CD4-positive, alpha-beta T cell treated with Interleukin-12 subunit alpha and Interleukin-12 subunit beta, for 1 hour (primary cell): ENCODE results near the gene IL27RA.
A peak's percentile ranks its signal among the peaks of the same experiment; 100 is the strongest.

Source experiments
- DNase-seq: peaks from one replicate; pipeline ENCODE4 v3.0.0-alpha.2; 2020

The IL27RA gene

GRCh38 chr19:14061081-14061749, 29.7 kb downstream of the IL27RA start:
- DNase-seq = no peak

DNA sequence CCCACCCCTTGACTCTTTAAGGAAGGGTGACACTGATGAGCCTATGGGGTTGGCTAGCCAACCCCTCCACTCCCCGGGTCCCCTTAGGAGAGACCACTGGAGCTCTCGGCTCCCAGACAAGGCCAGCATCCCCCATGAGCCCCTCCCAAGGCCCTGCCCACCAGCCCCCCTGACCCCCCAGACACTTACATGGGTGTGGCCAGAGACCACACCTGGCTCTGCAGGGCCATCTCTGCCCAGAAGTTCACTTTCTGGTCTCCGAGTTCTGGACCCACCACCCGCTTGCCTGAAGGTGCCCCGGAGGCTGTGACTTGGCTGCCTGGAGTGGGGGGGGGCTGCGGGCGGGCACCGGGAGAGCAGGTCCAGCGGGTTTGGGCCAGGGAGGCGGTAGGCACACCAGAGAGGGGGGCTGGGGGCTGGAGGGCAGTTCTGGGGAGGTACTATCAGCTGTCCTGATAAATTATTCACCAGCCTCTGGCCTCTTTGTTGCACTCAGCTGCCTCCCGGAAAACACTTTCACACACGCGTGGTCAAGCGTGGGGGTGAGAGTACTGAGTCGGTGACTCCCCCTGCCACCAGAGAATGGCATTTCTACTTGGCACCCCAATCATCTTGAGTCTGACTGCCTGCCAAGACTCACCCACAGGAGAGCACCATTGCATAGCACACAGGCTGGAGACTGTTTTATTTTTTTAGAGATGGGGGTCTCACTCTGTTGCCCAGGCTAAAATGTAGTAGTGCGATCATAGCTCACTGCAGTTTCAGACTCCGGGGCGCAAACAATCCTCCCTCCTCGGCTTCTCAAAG, 30.4 kb downstream of the IL27RA start, which contains the start of gene PALM3:
TSS of gene PALM3 (minus strand) at position 326 of the 807 bp plus-strand sequence. CDS start at position 230, 96 bp downstream.
- no peak for DNase-seq

DNA sequence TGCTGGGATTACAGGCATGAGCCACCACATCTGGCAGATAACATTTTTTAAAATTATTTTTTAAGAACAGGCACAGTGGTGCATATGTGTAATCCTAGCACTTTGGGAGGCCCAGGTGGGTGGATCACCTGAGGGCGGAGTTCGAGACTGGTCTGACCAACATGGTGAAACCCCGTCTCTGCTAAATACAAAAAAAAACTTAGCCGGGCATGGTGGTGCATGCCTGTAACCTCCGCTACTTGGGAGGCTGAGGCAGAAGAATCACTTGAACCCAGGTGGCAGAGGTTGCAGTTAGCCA, 30.9 kb downstream of the IL27RA start:
- no peak for DNase-seq

DNA sequence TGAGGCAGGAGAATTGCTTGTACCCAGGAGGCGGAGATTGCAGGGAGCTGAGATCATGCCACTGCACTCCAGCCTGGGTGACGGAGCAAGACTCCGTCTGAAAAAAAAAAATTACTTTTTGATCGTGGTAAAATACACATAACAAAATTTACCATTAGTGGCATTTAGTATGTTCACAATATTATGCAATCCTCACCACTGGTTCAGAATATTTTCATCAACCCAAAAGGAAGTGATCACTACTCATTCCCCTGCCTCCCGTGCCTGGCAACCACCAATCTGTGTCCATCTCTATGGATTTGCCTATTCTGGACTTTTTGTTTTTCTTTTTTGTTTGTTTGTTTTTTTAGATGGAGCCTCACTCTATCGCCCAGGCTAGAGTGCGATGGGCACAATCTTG, 31.5 kb downstream of the IL27RA start:
- no peak for DNase-seq

- no peak for DNase-seq
These were observed 34.6 kb downstream of the IL27RA start for GRCh38 chr19:14066134-14066533.

DNA sequence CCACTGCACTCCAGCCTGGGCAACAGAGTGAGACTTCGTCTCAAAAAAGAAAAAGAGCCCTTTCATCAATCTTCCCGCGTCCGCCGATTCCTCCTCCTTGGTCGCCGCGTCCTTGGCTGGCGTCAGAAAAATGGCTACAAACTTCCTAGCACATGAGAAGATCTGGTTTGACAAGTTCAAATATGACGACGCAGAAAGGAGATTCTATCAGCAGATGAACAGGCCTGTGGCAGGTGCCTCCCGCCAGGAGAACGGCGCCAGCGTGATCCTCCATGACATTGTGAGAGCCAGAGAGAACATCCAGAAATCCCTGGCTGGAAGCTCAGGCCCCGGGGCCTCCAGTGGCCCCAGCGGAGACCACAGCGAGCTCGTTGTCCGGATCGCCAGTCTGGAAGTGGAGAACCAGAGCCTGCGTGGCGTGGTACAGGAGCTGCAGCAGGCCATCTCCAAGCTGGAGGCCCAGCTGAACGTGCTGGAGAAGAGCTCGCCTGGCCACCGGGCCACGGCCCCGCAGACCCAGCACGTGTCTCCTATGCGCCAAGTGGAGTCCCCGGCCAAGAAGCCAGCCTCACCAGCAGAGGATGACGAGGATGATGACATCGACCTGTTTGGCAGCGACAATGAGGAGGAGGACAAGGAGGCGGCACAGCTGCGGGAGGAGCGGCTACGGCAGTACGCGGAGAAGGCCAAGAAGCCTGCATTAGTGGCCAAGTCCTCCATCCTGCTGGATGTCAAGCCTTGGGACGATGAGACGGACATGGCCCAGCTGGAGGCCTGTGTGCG, 38.9 kb downstream of the IL27RA start:
- DNase-seq = no peak

DNA sequence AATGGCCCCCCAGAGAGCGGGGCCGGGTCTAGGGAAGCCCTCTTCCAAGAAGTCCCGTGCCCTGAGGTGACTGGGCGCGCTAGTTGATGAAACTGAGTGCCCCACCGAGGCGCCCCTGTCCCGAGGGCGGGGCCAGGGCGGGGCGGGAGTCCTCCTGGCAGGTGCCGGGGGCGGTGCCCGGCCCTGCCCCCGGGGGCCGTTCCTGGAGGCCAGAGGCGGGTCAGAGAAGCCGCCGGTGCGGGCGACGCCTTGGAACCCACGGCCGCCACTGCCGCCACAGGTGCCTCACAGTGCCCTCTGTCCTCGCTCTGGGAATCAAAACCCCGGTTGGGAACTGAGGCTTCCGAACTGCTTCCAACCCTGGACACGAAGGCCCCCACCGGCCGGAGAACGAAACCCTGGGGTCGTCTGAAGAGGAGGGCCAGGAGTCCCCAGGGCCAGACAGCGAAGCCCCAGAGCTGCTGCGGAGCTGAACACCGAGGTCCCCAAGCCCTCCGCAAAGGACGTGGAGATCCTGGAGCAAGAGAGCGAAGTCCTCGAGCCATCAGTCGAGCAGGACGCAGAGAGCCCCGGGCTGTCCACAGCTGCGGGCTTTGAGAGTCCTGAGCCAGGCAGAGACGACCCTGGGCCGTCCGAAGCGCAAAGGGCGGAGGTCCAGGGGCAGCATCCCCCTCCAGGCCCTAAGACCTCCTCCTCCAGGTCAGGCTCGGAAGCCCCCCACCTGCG, 41.1 kb downstream of the IL27RA start, which contains the start of gene MISP3:
TSS of gene MISP3 (plus strand) at position 252 of the 726 bp plus-strand sequence. CDS start 524 bp downstream, outside the sequence.
- DNase-seq = peak; percentile 36

GRCh38 chr19:14073261-14073924, 41.8 kb downstream of the IL27RA start:
- DNase-seq = peak; percentile 84

DNA sequence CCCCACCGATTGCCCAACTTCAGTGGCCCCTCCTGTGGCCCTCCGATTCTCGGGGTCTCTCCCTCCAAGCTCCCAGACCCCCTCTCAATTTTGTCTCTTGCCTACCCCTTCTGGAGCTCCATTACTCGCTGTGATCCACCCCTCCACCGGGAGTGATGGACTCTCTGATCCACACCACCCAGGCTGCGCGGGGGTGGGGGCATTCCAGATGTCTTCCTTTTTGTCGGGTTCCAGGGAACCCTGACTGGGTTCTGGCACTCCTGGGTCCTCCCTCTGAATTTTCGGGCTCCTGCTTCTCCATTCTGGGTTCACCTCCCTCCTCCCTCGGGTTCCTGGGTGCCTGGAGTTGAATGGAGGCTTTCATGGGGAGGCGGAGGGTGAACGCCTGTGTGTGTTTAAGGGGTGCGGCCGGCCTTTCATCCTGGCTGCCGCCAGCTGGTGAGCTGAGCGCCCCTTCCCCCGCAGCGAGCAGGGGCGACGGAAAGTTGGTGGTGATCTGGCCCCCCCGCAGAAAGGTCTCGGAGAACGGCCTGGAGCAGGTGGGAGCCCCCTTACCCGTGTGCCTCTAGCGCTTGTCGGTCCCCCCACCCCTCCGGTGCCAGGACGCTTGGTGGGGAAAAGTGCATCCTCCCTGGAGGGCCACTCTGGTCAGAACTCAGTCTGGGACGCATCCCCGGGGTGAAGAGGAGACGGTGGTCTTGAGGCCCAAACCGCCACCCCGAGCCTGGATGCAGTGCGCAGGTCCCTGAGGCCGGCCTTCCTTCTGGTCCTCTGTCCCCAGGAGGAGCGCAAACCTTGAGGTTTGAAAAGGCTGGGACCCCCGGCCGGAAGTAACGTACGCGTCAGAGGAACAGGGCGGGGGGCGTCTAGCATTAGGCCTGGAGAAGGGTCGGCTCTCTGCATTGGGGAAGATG, 42.6 kb downstream of the IL27RA start:
- no peak for DNase-seq

DNA sequence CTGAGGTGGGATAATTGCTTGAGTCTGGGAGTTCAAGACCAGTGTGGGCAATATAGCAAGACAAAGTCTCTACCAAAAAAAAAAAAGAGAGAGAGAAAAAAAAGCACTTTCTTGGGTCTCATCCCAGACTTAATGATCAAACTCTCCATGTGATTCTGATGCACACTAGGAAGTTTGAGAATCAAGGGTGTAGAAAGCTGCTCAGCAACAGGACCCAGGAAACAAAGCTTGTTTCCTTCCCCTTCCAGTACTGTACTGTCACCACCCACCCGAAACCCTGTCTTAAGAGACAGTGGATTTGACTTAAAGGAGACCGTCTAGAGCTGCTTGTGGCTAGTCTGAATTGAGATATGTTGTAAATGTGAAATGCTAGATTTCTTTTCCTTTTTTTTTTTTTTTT, 46.8 kb downstream of the IL27RA start:
- DNase-seq = no peak

- peak; percentile 100 for DNase-seq
These were observed 49.6 kb downstream of the IL27RA start for GRCh38 chr19:14080887-14081796.

DNA sequence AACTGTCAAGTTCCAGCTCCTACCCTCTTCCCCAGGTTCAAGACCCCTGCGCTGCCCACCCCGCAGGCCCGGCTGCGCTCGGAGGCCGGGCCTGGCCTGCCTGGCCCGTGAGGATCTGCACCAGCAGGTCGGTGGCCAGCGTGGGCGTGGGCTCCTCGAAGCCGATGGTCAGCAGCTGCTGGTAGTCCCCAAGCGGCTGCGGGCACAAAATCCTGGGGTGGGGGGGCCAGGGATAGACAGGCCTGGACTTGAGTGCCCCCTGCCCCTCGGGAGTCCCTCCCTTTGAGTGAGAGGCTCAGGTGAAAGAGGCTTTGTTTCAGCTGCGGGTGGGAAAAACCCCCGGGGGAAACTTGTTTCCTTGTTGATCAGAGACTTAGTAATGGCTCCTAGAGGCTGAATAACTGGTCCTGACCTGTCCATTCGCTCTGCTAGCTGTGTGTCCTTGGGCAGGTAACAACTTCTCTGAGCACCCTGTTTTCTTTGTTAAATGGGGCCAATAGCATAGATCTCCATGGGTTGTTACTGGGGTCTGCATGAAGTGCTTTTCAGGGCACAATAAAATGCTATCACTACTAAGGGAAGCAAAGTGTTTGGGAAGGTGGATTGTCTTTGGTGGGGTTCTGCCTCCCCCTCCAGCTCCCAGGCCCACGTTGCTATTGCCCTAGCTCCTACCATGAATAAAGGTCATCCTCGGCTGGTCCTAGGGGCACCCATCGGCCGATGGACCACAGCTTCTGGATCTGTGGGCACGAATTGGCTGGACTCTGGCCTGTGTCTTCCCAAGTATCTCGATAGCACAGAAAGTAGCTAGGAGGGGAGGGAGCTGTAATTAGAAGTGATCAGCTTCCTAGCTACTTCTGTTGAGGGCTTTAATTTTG, 50.5 kb downstream of the IL27RA start:
- DNase-seq = peak; percentile 63

- no peak for DNase-seq
These were observed 51.1 kb downstream of the IL27RA start for GRCh38 chr19:14082675-14082960.

- no peak for DNase-seq
These were observed 53.9 kb downstream of the IL27RA start, which contains the start of gene C19orf67 for GRCh38 chr19:14085309-14085995. TSS of gene C19orf67 (minus strand) at chr19:14085783. CDS start at chr19:14085627, 156 bp downstream.

DNA sequence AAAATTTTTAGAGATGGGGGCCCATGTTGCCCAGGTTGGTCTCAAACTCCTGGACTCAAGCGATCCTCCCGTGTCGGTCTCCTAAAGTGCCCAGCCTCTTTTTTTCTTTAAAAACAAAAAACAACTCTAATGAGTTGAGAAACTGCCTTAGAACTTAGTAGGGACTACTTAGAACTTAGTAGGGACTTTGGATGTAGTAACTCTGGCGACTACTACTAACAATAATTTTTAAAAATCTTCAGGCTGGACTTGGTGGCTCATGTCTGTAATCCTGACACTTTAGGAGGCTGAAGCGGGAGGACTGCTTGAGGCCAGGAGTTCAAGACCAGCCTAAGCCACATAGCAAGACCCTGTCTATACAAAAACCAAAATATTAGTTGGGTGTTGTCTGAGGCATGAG, 54.5 kb downstream of the IL27RA start:
- DNase-seq = no peak

DNA sequence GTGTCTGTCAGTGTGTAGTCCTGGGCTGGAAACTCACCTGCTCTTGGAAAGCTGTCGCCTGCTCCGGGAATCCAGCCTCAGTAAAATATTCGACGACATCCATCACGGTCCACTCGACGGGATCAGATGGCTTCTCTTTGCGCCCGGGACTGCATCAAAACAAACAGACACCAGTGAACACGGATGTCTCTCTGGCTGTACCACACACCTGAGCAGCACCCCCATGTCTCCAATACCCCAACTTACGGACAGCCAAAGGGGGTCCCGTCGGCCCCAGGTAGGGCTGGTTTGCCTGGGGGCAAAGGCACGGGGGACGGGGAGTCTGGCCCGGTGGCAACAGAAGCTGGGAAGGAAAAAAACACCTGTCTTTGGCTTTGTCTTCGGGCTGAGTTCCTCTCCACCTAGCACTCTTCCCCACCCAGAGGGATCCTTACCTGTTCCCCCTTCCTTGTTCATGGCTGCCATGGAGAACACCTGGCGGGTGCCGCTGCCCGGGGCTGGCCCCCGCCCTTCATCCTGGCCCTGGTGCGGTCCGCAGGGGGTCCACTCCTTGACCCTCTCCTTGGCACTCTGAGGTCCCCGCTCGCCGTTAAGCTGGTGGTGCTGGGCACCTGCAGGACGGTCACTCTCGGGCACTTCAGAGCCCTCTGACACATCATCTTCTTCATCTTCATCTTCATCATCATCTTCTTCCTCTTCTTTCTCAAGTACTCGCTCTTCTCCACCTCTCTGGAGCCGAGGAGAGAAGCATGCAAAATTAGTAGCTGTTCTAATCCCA, 57.3 kb downstream of the IL27RA start:
- no peak for DNase-seq

GRCh38 chr19:14089412-14089661, 57.8 kb downstream of the IL27RA start:
- peak; percentile 29 for DNase-seq
